Measurements from ENCODE around the gene UGT1A1.

GRCh38 chr2:233773854-233774253 is 13.8 kb downstream of the UGT1A1 start:
- TF ChIP-seq CTCF (IDR thresholded peaks at IDR 0.05; ENCODE audit: low read depth, low read length, poor library complexity, severe bottlenecking) (no peak), EZH2phosphoT487 (IDR thresholded peaks at IDR 0.05; ENCODE audit: borderline replicate concordance, low read length) (no peak)

Data from DOHH2 (cell line).